Right lobe of liver (tissue), 6 donors: ENCODE results near the gene NPEPL1. TPM values are rescaled to one million over a fixed set of nuclear protein-coding genes. Genes with fewer than 3 reads are reported as not detected.
A peak's percentile ranks its signal among the peaks of the same experiment; 100 is the strongest.

Experiments used
- ATAC-seq, 4 donors: fragments of 200-7000 bp; cut with Tn5 transposase; one replicate each; pipeline ENCODE4 v1.9.1; 2020; ENCODE audit warnings: mild to moderate bottlenecking in 4 of 4, moderate library complexity in 4 of 4
- DNase-seq, 3 donors: peaks; one replicate each; pipeline ENCODE4 v3.0.0-alpha.2; 2020
- H3K27ac ChIP-seq, 3 donors: fragments of 200-600 bp; one replicate each; pipeline ENCODE4 v1.8.0; 2022
- H3K27me3 ChIP-seq, 2 donors: fragments of 200-600 bp; one replicate each; pipeline ENCODE4 v1.8.0; 2022
- H3K36me3 ChIP-seq, 4 donors: fragments of 200-600 bp; sonication (generic) in 1 of 4; one replicate each; pipeline versions ENCODE4 v1.5.1 to v1.8.0; 2017 to 2022; ENCODE audit warnings: control low read depth in 1 of 4
- H3K4me1 ChIP-seq, 4 donors: fragments of 200-600 bp; sonication (generic) in 1 of 4; one replicate each; pipeline versions ENCODE4 v1.5.1 to v1.8.0; 2017 to 2022; ENCODE audit warnings: control low read depth in 1 of 4
- H3K4me3 ChIP-seq, 3 donors: fragments of 200-600 bp; one replicate each; pipeline ENCODE4 v1.8.0; 2022
- H3K9me3 ChIP-seq, 4 donors: fragments of 200-600 bp; sonication (generic) in 1 of 4; one replicate each; pipeline versions ENCODE4 v1.5.1 to v1.8.0; 2017 to 2022; ENCODE audit warnings: control low read depth in 1 of 4
- POLR2A ChIP-seq: fragments of 450-650 bp; IDR thresholded peaks from one replicate; pipeline ENCODE4 v1.6.1; 2017; ENCODE audit warnings: antibody characterized with exemption, mild to moderate bottlenecking
- WGBS: methylation state at CpG from one replicate; pipeline ENCODE4 v1.1.6; 2018; ENCODE audit warnings: low coverage, low lambda C conversion rate; ENCODE audit not compliant: insufficient coverage; ENCODE audit errors: missing lambda C conversion rate; 5-methylcytosine and 5-hydroxymethylcytosine counted together
- intact Hi-C, 2 donors: fragments of 100-400 bp; cut with DNase I; formaldehyde crosslinking; loops; one replicate each; pipeline versions ENCODE4 v1.11.2 to v1.14.1; 2022
- total RNA-seq, 6 experiments: library from RNA; depleted of rRNA in 2 of 6; stranded (reverse); fragments of >200 nt in 2 of 6; fragmentation: NEBNext Ultra II Directional in 3 of 6; extraction: Animal tissue kit (Norgen Biotek cat#: 25700) in 3 of 6; gene quantifications; one replicate each; pipeline versions ENCODE4 v1.1.0 to v1.2.4, GENCODE V29; 2016 to 2023
- TF ChIP-seq, protein P1 (sequence below), 4 donors: fragments of 200-600 bp in 3 of 4; fragments of 450-650 bp in 1 of 4; IDR thresholded peaks; one replicate each; pipeline versions ENCODE4 v1.5.1 to v1.8.0; 2016 to 2022; ENCODE audit warnings: antibody characterized with exemption in 4 of 4, mild to moderate bottlenecking in 2 of 4
- donor health status: DM: no; HTN: yes; CAD: no.
- donor health status: DM: no; HTN: no; CAD: no.
- donor health status: DM: no; HTN: no; CAD: no.
- donor health status: DM: no; HTN: yes; CAD: no.
- donor health status: DM: no; HTN: yes; CAD: no.

NPEPL1 gene
- total RNA-seq, 6 experiments from 2014 or later, result 7.7 to 13.9 (median 10.1) TPM

DNA sequence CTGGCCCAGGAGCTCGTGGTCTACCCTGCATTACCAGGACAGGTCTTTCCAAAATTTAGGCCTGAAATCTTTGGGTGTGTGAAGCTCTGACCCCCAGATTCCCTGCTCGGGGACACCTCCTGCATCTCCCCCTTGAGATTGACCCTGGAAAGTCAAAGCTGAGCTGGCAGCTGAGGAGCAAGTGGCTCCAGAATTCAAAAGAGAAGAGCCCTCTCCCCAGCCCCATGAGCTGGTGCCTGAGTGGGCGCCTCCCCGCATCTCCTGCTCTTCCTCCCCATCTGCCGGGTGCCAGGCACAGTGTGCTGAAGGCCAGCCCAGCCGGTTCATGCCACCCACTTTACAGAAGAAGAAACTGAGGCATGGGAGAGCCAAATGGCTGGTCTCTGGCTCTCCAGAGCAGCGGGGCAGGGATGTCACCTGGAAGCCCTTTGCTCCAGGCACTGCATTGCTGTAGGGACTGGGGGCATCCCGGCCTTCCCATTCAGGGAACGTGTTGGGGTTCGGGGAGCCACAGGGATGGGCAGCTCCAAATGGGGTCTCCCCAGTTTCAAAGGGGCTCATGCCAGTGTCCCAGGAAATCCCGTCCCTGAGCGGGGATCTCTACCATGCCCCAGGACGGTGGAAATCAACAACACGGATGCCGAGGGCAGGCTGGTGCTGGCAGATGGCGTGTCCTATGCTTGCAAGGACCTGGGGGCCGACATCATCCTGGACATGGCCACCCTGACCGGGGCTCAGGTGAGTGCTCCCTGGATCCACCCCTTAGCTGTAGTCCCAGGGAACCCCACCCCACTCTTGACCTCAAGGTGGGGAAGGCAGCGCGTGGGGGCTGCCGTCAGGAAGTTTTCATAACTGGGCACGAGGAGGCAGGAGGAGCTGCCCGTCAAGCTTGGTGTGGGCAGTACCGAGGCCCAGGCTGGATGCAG, 20.5 kb downstream of the NPEPL1 start:
- H3K36me3 ChIP-seq, result no peaks in the 10 kb centered on the region
- H3K9me3 ChIP-seq, result no peaks in the 10 kb centered on the region
- no peak overlapping the region for H3K27ac ChIP-seq
- TF ChIP-seq, protein P1, sequence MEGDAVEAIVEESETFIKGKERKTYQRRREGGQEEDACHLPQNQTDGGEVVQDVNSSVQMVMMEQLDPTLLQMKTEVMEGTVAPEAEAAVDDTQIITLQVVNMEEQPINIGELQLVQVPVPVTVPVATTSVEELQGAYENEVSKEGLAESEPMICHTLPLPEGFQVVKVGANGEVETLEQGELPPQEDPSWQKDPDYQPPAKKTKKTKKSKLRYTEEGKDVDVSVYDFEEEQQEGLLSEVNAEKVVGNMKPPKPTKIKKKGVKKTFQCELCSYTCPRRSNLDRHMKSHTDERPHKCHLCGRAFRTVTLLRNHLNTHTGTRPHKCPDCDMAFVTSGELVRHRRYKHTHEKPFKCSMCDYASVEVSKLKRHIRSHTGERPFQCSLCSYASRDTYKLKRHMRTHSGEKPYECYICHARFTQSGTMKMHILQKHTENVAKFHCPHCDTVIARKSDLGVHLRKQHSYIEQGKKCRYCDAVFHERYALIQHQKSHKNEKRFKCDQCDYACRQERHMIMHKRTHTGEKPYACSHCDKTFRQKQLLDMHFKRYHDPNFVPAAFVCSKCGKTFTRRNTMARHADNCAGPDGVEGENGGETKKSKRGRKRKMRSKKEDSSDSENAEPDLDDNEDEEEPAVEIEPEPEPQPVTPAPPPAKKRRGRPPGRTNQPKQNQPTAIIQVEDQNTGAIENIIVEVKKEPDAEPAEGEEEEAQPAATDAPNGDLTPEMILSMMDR (IDR thresholded peaks at IDR 0.05), result no peak
- no peak for TF ChIP-seq POLR2A
- no peak for ATAC-seq
- DNase-seq, result peak in 1 of 3 donors; percentile 47
- no peaks in the 10 kb centered on the region for H3K4me1 ChIP-seq
- WGBS, result no CpG with 5 or more reads among the region's 24 CpGs
- H3K27me3 ChIP-seq, result no peaks in the 10 kb centered on the region
- intact Hi-C loops, result no loop called here
- no peak overlapping the region for H3K4me3 ChIP-seq

DNA sequence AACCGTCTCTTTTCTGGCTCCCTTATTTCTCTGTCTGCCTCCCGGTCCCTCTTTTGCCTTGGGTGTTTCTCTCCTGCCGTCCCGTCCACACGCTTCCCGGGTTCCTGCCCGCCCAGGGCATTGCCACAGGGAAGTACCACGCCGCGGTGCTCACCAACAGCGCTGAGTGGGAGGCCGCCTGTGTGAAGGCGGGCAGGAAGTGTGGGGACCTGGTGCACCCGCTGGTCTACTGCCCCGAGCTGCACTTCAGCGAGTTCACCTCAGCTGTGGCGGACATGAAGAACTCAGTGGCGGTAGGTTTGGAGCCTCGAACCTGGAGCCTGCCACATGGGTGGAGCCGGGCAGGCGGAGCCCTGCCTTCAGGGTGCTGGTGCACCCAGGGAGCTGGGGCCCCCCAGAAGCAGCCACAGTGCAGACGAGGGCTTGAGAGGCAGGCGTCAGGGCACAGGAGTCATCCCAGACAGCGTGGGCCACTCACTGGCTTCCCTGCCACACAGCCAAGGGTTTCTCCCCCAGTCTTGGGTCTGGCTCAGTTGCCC, 21.3 kb downstream of the NPEPL1 start:
- intact Hi-C loops, result no loop called here
- no peaks in the 10 kb centered on the region for H3K4me1 ChIP-seq
- TF ChIP-seq POLR2A, result no peak
- TF ChIP-seq, protein P1 (IDR thresholded peaks at IDR 0.05), result no peak
- ATAC-seq (no peak), DNase-seq (peak in 1 of 3 donors; percentile 53)
- WGBS, result 75% methylated on average over 10 of the region's 24 CpGs
- no peaks in the 10 kb centered on the region for H3K9me3 ChIP-seq
- H3K36me3 ChIP-seq, result no peaks in the 10 kb centered on the region
- no peaks in the 10 kb centered on the region for H3K27me3 ChIP-seq
- no peak overlapping the region for H3K4me3 ChIP-seq
- H3K27ac ChIP-seq, result no peak overlapping the region

DNA sequence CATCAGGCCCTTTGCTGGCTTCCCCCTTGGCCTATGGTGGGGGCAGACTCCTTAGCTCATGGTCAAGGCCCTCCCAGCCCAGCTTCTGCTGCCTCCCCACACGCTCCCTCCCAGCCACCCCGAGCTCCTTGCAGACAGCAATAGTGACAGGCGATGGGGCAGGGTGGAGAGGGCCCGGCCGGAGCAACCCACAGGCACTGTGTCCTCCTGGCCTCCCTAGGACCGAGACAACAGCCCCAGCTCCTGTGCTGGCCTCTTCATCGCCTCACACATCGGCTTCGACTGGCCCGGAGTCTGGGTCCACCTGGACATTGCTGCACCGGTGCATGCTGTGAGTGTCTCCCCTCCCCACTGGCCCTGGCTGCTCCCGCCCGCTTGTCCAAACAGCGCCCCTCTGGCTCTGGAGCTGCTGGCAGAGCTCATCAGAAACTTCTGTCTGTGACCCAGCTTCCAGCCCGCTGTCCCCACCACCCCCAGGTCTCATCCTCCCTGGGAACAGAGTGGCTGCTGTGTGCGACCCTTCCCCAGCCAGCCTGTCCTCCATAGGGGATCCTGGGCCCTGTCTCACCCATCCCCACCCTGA, 21.8 kb downstream of the NPEPL1 start:
- DNase-seq, result peak in 1 of 3 donors; percentile 48
- TF ChIP-seq, protein P1 (IDR thresholded peaks at IDR 0.05), result no peak
- TF ChIP-seq POLR2A, result no peak
- Histone ChIP-seq H3K36me3 (no peaks in the 10 kb centered on the region), H3K27ac (no peak overlapping the region), H3K4me3 (no peak overlapping the region), H3K4me1 (no peaks in the 10 kb centered on the region), H3K9me3 (no peaks in the 10 kb centered on the region), H3K27me3 (no peaks in the 10 kb centered on the region)
- ATAC-seq, result no peak
- 76% methylated on average over 3 of the region's 16 CpGs for WGBS
- intact Hi-C loops, result no loop called here

DNA sequence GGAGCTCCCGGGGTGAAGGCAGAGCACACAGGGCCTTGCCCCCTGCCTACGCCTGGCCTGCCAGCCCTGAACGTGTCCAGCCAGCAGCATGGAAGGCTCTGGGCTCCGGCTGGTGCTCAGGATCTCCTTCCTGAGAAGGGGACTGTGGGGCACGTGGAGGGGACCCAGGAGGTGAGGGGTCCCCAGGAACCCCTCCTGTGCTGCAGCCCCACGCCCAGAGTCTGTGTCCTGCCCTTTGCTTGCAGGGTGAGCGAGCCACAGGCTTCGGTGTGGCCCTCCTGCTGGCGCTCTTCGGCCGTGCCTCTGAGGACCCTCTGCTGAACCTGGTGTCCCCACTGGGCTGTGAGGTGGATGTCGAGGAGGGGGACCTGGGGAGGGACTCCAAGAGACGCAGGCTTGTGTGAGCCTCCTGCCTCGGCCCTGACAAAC, 22.3 kb downstream of the NPEPL1 start:
- intact Hi-C loops, result no loop called here
- H3K36me3 ChIP-seq, result no peaks in the 10 kb centered on the region
- peak in 1 of 3 donors; percentile 35 for DNase-seq
- no peak overlapping the region for H3K27ac ChIP-seq
- no peak overlapping the region for H3K4me3 ChIP-seq
- WGBS, result 86% methylated on average over 4 of the region's 14 CpGs
- no peaks in the 10 kb centered on the region for H3K4me1 ChIP-seq
- no peaks in the 10 kb centered on the region for H3K9me3 ChIP-seq
- H3K27me3 ChIP-seq, result no peaks in the 10 kb centered on the region
- no peak for ATAC-seq
- TF ChIP-seq, protein P1 (IDR thresholded peaks at IDR 0.05), result no peak
- no peak for TF ChIP-seq POLR2A
